Ovary (tissue), 3 donors: Measurements from ENCODE around the gene SH2B2.

ENCODE experiments used
- POLR2A ChIP-seq: fragments of 450-650 bp; IDR thresholded peaks from one replicate; pipeline ENCODE4 v1.6.1; 2017; ENCODE audit warnings: antibody characterized with exemption, mild to moderate bottlenecking, moderate library complexity
- TF ChIP-seq, protein P1 (sequence below), 3 donors: fragments of 450-650 bp in 2 of 3; fragments of 200-600 bp in 1 of 3; IDR thresholded peaks; one replicate each; pipeline versions ENCODE4 v1.5.1 to v1.8.0; 2016 to 2022; ENCODE audit warnings: antibody characterized with exemption in 3 of 3, mild to moderate bottlenecking in 1 of 3
- donor health status: DM: no; HTN: no; CAD: no.

DNA sequence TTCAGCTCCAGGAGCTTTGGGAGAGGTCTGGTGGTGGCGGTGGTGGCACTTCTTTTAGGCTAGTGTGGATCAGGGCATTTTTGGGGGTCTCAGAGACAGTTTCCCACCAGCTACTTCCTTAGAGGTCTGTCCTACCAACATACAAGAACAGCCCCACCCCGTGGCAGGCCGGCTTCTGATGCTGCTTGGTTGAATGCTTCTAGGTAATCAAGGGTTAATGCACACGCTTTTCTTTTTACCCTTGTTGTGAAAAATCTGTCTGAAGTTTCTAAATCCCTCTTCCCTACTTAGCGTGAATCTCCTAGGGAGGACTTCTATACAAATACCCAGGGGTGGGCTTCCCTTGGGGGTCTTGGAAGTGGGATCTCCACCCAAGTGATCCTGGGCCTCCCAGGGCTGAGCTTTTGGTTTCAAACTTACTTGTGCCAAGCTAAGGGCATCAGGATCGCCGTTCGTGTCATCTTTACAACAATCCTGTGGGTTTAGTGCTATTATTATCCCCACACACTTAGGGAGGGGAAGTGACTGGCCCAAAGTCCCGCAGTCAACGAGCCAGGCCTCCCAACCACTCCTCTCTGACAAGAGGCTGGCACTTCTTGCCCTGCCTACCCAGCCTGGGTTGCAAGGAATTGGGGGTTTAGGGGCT is 1.7 kb downstream of the SH2B2 start:
- TF ChIP-seq, protein P1, sequence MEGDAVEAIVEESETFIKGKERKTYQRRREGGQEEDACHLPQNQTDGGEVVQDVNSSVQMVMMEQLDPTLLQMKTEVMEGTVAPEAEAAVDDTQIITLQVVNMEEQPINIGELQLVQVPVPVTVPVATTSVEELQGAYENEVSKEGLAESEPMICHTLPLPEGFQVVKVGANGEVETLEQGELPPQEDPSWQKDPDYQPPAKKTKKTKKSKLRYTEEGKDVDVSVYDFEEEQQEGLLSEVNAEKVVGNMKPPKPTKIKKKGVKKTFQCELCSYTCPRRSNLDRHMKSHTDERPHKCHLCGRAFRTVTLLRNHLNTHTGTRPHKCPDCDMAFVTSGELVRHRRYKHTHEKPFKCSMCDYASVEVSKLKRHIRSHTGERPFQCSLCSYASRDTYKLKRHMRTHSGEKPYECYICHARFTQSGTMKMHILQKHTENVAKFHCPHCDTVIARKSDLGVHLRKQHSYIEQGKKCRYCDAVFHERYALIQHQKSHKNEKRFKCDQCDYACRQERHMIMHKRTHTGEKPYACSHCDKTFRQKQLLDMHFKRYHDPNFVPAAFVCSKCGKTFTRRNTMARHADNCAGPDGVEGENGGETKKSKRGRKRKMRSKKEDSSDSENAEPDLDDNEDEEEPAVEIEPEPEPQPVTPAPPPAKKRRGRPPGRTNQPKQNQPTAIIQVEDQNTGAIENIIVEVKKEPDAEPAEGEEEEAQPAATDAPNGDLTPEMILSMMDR (IDR thresholded peaks at IDR 0.05), result no peak
- TF ChIP-seq POLR2A, result no peak
